NOMO-1 treated with dmso at 0.1 percent for 144 hours (cell line): ENCODE results near the gene CFAP65.

Source experiments
- DNase-seq: peaks from one replicate; lab custom pipeline; 2025; ENCODE audit not compliant: unreplicated experiment; lab: John Stamatoyannopoulos, UW

CFAP65 gene

DNA sequence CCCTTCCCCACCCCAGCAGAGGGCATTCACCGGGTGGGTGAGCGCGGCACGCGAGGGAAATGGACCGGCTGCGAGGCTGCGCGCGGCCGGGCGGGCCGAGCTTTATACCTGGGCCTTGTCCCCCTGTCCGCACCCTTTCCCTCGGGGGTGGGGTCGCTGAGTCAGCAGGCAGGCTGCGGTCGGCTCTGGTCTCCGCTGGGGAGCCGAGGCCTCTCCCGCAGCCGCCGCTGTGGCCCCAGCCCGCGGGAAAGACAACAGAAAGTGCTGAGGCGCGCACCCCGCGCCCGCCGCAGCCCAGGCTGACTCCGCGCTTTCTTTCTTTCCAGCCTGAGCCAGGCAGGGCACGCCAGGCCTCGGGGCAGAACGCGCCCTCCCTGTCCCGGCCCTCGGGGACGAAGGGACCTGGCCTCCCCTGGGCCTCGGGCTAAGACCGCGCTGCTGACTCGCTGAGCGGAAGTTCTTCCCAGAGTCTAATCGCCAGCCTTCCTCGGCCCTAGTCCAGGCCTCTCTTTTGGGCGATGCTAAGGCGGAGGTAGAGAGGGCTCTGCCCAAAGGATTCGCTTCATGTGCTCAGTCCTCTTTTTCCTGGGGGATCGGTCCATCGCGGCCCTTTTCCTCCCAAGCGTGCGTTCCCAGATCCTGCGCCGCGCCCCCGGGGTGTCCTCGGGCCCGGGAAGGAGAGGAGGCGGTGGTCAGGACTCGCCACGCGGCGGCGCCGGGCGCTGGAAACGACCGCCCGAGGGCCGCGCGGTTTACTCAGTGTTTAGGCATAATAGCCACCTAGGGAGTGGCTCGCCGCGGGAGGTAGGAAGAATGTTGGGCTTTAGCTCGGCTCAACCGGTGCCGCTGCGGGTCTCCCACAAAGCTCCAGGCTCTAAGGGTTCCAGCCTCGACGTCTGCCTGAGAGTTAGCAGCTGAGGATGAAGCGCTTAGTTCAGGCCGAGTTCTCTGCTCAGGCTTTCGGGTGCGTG, 47.7 kb downstream of the CFAP65 start, which contains the start of gene CRYBA2:
Gene CRYBA2, minus strand, starts transcription at position 78 of the 971 bp plus-strand sequence. CDS start 246 bp downstream, outside the sequence.
- no peak for DNase-seq

GRCh38 chr2:218992703-218993344, 48.5 kb downstream of the CFAP65 start:
- DNase-seq: no peak

DNA sequence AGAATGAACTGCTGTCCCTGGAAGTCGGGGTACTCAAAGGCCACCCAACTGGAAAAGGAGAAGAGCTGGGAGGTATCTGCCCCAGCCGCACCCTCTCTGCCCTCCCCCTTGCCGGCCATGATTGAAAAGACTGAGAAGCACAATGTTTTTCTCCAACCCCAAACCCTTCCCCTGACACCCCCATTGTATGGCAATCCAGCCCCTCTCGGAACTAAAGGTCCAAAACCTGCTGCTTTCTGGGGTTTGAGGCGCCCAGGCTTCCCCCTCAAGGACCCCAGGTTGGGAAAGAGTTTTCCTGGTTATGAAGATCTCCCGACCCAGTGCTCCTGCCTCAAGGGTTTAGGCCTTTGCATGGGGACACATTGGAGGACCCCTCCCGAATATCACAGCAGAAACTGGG, 49.1 kb downstream of the CFAP65 start:
- DNase-seq: no peak

DNA sequence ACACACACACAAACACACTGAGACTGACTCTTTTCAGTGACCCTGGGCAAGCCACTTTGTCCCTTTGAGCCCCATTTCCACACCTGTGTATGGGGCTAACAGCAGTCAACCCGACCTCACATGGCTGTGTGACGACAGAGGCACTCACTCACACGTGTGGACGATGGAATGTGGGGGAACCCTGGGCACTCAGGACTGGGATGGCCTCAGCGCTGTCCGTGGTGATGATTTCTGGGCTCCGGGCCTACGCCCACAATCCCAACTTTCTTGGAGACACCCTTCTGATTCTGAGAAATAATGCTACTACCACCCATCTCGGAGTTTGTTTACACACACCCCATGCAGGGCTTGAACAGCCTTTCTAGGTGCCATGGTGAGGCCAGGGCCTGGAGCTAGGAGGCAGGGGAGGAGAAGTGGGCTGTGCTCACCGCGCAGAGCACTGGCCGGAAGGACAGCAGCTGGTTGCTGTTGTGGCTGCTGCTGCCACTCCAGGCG, 49.6 kb downstream of the CFAP65 start:
- DNase-seq: no peak

DNA sequence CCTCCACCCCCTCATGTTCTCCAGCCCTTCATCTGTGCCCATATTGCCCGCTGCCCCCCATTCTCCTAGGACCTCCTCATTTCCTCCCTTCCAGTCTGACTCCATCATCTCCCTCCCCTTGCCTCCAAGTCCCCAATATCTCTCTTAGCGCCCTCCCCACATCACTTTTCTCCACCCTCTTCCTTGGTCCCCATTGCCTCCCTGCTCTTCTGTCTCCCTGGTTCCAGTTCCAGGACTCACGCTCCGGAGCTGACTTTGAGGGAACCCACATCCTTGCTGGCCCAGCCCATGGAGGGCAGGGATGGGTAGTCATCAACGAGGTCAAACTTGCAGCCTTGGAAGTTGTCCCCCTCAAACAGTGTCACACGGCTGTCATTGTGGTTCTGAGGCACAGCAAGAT, 50.7 kb downstream of the CFAP65 start:
- DNase-seq: no peak

DNA sequence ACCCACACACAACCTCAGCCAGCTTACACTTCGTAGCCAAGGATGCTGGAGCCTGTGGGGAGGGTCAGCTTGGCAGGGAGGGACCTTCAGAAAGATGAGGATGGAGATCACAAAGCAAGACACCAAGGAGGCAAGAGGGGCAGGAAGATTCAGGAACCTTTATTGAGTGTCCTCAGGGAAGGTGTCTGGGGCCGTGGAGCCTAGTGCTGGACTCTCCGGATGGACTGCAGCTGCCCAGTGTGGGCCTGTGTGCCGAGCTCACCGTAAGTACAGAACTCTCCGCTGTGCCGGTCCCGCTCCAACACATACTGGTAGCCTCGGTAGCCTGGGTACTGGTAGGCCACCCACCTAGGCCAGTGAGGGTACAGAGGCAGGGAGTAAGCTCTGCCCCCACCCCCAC, 51.3 kb downstream of the CFAP65 start:
- DNase-seq: no peak

- DNase-seq: no peak
Observed at GRCh38 chr2:218988650-218989049, 52.7 kb downstream of the CFAP65 start.

GRCh38 chr2:218988164-218988563, 53.2 kb downstream of the CFAP65 start:
- no peak for DNase-seq

- DNase-seq: no peak
Observed at GRCh38 chr2:218986148-218986761, 55.1 kb downstream of the CFAP65 start.

DNA sequence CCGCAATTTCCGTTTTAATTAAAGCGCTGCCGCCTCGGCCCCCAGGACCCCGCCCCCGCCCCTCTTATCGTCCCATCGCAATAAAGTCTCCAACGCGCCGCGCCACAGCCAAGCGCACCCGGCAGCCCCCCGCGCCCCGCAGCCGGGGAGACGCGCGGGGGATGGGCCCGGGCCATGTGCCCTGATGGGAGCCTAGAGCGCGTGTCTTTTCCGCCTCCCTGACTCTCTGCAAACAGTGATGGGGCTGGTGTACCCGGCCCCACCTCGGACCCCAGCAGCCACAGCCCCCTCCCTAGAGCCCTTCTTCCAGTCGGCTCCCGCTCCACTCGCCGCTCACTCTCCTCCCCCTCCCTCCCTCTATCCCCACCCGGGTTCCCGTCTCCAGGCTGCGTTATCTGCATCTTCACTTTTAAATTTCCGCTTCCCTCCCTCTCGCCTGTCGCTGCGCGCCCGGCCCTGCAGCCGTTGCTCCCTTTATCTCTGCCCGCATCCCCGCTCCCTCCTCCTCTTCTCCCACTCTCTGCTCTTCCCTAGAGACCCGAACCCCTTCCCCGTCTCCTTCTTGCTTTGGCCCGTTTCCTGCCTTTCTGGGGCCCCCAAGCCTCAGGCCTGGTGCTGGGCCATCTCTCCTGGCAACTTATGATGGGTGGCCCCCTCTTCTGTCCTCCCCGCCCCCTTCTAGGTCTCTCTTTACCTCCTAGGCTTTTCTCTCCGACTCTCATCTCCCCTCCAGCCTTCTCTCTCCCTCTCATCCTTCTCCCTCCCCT, 55.8 kb downstream of the CFAP65 start:
- no peak for DNase-seq

DNA sequence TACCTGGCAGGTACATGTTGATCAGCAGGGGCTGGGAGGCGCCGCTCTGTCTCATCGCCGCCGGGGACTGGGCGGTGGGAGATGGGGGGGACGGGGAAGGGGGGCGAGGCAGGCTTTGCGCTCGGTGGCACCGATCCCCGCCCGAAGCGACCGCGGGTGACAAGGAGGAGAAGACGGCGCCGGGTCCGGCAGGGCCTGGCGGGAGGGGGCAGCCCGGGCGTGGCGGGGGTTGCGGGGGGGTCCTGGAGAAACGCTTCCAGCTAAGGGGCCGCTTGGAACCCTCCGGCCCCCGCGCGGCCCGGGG, 56.3 kb downstream of the CFAP65 start, which contains the start of gene FEV:
Gene FEV, minus strand, starts transcription at position 164 of the 304 bp plus-strand sequence. Its CDS starts 109 bp downstream, at position 55.
- DNase-seq: no peak

GRCh38 chr2:218984239-218985020, 56.9 kb downstream of the CFAP65 start:
- DNase-seq: no peak

- DNase-seq: no peak
Observed at GRCh38 chr2:218983934-218984238, 57.4 kb downstream of the CFAP65 start.

DNA sequence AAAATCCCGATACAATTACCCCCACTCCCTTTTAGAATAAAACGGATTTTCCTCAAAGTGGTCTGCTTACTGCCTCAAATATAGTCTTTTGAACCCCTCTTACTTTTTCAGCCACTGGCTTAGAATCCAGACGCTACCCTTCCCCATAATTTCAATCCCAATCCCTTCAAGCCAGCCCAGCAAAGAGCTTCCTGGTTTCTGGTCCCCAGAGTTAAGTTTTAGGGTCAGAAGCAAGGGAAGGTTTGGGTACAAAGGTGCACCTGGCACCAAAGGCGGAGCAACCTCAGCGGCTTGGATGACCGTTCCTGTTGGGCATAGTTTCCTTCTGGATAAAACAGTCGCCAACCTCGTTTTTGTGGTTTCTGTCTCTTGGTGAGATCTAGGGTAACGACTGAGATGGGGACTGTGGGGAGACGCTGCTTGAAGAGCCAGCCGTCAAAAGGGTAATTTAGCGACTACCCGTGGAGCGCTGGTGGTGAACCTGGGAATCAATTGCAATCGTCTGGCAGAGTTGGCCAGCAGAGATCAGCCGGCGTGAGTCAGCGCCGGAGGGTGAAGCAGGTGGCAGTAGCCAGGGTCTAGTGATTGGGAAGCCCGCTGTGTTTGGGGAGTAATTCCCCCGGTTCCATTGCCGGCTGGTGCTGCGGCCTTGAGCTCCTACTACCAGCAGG, 57.9 kb downstream of the CFAP65 start:
- DNase-seq: no peak

DNA sequence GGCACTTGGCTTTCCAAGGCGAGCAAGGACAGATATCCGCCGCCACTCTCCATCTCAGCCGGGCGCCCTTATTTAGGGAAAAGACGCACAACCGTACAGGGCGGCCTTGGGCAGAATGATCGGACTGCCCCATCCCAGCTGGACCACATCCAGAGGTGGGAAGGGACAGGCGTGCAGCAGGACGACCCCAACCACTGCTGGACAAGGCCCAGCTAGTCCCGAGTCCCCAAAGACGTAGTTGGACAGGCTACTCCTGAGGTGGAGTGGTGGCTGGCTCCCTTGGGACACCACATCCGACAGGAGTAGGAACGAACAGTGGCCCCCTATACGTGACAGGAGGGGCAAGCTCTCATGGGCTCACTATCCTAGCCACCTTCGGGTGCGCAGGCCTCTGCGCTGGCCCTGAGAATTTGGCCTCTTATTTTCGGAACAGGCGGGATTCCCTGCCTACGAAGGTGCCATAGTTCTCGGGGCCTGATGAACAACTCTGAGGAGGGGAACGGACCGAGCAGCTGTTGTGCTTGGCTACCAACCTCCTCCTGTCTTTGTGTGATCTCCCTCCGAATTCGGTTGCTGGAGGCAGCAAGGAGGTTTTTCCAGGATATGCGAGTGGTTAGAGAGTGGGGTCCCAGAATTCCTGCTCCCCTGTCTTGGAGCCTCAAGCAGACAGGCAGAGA, 58.6 kb downstream of the CFAP65 start:
- DNase-seq: no peak

- peak; percentile 18 for DNase-seq
Observed at GRCh38 chr2:218981881-218982585, 59.3 kb downstream of the CFAP65 start.

DNA sequence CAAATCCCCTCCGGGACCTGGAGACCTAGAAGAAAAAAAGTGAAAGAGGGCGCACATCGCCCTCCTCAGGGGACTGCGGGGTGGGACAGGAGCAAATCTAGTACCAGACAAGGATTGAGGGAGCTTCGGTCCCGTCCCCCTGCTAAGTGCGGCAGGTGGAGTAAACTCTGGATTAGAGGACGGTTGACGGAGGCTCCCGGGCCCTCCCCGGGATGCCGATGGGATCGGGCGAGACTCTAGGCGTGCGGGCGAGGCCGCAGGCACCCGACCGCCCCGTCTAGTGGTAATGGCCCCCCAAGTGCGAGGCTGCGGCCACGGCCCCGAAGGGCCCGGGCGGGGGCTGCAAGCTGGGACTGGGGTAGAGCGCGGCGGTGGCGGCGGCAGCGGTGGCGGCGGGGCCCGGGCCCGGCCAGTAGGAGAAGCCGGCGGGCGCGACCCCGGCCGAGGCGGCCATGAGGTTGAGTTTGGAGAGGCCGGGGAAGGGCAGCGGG, 59.9 kb downstream of the CFAP65 start:
- DNase-seq: no peak

DNA sequence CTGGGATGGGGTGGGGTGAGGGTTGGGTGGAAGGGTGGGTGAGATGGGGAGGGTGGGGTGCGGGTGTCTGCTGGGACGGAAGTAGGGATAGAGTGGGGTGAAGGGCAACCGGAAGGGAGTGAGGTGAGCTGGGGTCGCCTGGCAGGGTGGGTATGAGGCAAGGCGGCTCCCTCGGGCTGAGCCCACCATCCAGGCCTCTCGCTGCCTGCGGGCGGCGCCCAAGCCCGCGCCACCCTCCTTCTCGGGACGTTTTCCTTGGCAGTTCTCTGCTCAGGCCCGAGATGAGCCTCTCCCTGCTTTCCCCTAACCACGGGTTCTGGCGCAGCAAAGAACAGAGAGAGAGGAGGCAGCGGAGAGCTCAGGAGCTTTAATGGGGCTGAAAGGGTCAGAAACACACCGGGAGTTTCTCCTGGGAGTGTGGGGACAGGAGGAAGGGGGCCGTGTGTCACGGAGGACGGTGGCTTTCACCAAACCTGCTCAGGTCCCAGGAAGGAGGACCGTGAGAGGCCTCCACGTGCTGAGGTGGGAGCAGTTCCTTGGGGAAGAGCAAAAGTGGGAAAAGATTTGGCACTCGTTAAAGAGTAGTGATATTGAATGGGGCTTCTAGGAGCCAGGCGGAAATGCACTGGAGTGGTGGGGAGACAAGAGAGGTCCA, 60.5 kb downstream of the CFAP65 start:
- DNase-seq: no peak
